ENCODE data around the gene PTPRU.
A peak's percentile ranks its signal among the peaks of the same experiment; 100 is the strongest.

PTPRU gene

GRCh38 chr1:29235955-29236711, at the start of gene PTPRU:
Gene PTPRU (plus strand): TSS chr1:29236522. CDS start chr1:29236645, 123 bp downstream.
- DNase-seq = peak; percentile 82 to 84

- no peak for DNase-seq
These were observed 49.6 kb upstream of the PTPRU start for GRCh38 chr1:29186707-29187106.

- DNase-seq = no peak
These were observed 45.6 kb upstream of the PTPRU start for GRCh38 chr1:29190718-29191117.

- no peak for DNase-seq
These were observed 42.4 kb upstream of the PTPRU start for GRCh38 chr1:29193879-29194455.

GRCh38 chr1:29195881-29196291, 40.4 kb upstream of the PTPRU start:
- DNase-seq = no peak

GRCh38 chr1:29196863-29197589, 39.3 kb upstream of the PTPRU start:
- no peak for DNase-seq

- peak; percentile 25 to 35 for DNase-seq
These were observed 38.8 kb upstream of the PTPRU start for GRCh38 chr1:29197590-29197924.

GRCh38 chr1:29197993-29198392, 38.3 kb upstream of the PTPRU start:
- no peak for DNase-seq

- DNase-seq = no peak
These were observed 35.3 kb upstream of the PTPRU start for GRCh38 chr1:29200906-29201594.

GRCh38 chr1:29201595-29202051, 34.7 kb upstream of the PTPRU start:
- DNase-seq = no peak

- no peak for DNase-seq
These were observed 34.3 kb upstream of the PTPRU start for GRCh38 chr1:29202053-29202452.

- peak; percentile 96 to 97 for DNase-seq
These were observed 33.6 kb upstream of the PTPRU start for GRCh38 chr1:29202584-29203340.

- DNase-seq = no peak
These were observed 27.9 kb upstream of the PTPRU start for GRCh38 chr1:29208442-29208841.

GRCh38 chr1:29209173-29209572, 27.1 kb upstream of the PTPRU start:
- no peak for DNase-seq

- DNase-seq = no peak
These were observed 25.8 kb upstream of the PTPRU start for GRCh38 chr1:29210278-29211085.

GRCh38 chr1:29211086-29212030, 25.0 kb upstream of the PTPRU start:
- DNase-seq = no peak

GRCh38 chr1:29213055-29213454, 23.3 kb upstream of the PTPRU start:
- no peak for DNase-seq

- DNase-seq = no peak
These were observed 18.7 kb upstream of the PTPRU start for GRCh38 chr1:29217633-29218032.

GRCh38 chr1:29218223-29218622, 18.1 kb upstream of the PTPRU start:
- DNase-seq = no peak

- DNase-seq = no peak
These were observed 15.0 kb upstream of the PTPRU start for GRCh38 chr1:29221296-29221695.

Data from activated CD4-positive, alpha-beta T cell treated with anti-CD3 and anti-CD28 coated beads, Interleukin-2, amount 50 U/mL, for 48 hours (primary cell).